ENCODE results near the gene PRMT9.
A peak's percentile ranks its signal among the peaks of the same experiment; 100 is the strongest.

The PRMT9 gene

GRCh38 chr4:147638942-147639341, 45.0 kb downstream of the PRMT9 start:
- H3K4me1 ChIP-seq (ENCODE audit: insufficient read depth, low read length) = peaks cover 20% of the 10 kb centered on the region
- 83% methylated on average over 2 of the region's 2 CpGs for WGBS
- H3K4me3 ChIP-seq (ENCODE audit: low read length) = no peak overlapping the region
- H3K9me3 ChIP-seq (ENCODE audit: insufficient read depth, low read depth, low read length) = no peaks in the 10 kb centered on the region
- H3K9ac ChIP-seq (ENCODE audit: low read depth, low read length) = no peak overlapping the region
- no peaks in the 10 kb centered on the region for H3K27me3 ChIP-seq (ENCODE audit: insufficient read depth, low read length)
- peaks cover 56% of the 10 kb centered on the region for H3K36me3 ChIP-seq (ENCODE audit: insufficient read depth, low read length)
- no peak overlapping the region for H3K27ac ChIP-seq (ENCODE audit: low read depth, low read length)

DNA sequence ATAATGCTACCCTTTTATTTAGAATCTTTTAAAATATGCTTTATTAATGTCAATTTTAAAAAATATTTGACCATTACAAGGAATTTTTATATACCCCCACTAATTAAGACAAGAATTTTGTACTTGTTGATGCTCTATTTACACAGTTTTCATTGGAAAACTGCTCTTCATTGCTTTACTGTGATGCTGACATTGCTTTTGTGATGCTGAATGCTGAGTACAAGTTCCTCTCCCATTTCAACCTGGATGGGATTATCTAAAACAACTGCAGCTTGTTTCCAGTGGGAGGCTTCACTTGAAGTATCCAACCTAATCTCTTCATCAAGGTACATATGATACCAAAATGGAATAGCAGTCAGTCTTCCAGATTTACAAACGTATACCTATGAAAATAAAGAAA, 45.6 kb downstream of the PRMT9 start:
- H3K9me3 ChIP-seq (ENCODE audit: insufficient read depth, low read depth, low read length) = no peaks in the 10 kb centered on the region
- no CpG with 5 or more reads among the region's 1 CpG for WGBS
- H3K4me3 ChIP-seq (ENCODE audit: low read length) = no peak overlapping the region
- no peak overlapping the region; the same call in 1 of the 2 replicates for H3K27ac ChIP-seq (ENCODE audit: low read depth, low read length)
- H3K9ac ChIP-seq (ENCODE audit: low read depth, low read length) = no peak overlapping the region
- peaks cover 20% of the 10 kb centered on the region for H3K4me1 ChIP-seq (ENCODE audit: insufficient read depth, low read length)
- H3K36me3 ChIP-seq (ENCODE audit: insufficient read depth, low read length) = peaks cover 62% of the 10 kb centered on the region
- no peaks in the 10 kb centered on the region for H3K27me3 ChIP-seq (ENCODE audit: insufficient read depth, low read length)

GRCh38 chr4:147635348-147635747, 48.6 kb downstream of the PRMT9 start:
- Histone ChIP-seq H3K9me3 (ENCODE audit: insufficient read depth, low read depth, low read length) (no peaks in the 10 kb centered on the region), H3K4me3 (ENCODE audit: low read length) (no peak overlapping the region), H3K27me3 (ENCODE audit: insufficient read depth, low read length) (no peaks in the 10 kb centered on the region), H3K36me3 (ENCODE audit: insufficient read depth, low read length) (peaks cover 78% of the 10 kb centered on the region), H3K27ac (ENCODE audit: low read depth, low read length) (no peak overlapping the region), H3K9ac (ENCODE audit: low read depth, low read length) (no peak overlapping the region), H3K4me1 (ENCODE audit: insufficient read depth, low read length) (peaks cover 20% of the 10 kb centered on the region)

GRCh38 chr4:147633643-147634042, 50.3 kb downstream of the PRMT9 start:
- Histone ChIP-seq H3K27me3 (ENCODE audit: insufficient read depth, low read length) (no peaks in the 10 kb centered on the region), H3K9ac (ENCODE audit: low read depth, low read length) (no peak overlapping the region), H3K4me3 (ENCODE audit: low read length) (no peak overlapping the region), H3K27ac (ENCODE audit: low read depth, low read length) (no peak overlapping the region), H3K36me3 (ENCODE audit: insufficient read depth, low read length) (peaks cover 94% of the 10 kb centered on the region), H3K4me1 (ENCODE audit: insufficient read depth, low read length) (peaks cover 15% of the 10 kb centered on the region), H3K9me3 (ENCODE audit: insufficient read depth, low read depth, low read length) (no peaks in the 10 kb centered on the region)
- WGBS = no CpG with 5 or more reads among the region's 1 CpG

- peaks cover 99% of the 10 kb centered on the region for H3K36me3 ChIP-seq (ENCODE audit: insufficient read depth, low read length)
- no peaks in the 10 kb centered on the region for H3K27me3 ChIP-seq (ENCODE audit: insufficient read depth, low read length)
- no peak overlapping the region for H3K9ac ChIP-seq (ENCODE audit: low read depth, low read length)
- no peak overlapping the region for H3K4me3 ChIP-seq (ENCODE audit: low read length)
- WGBS = 81% methylated on average over 3 of the region's 3 CpGs
- no peak overlapping the region for H3K27ac ChIP-seq (ENCODE audit: low read depth, low read length)
- H3K9me3 ChIP-seq (ENCODE audit: insufficient read depth, low read depth, low read length) = no peaks in the 10 kb centered on the region
- peaks cover 16% of the 10 kb centered on the region for H3K4me1 ChIP-seq (ENCODE audit: insufficient read depth, low read length)
Measured at GRCh38 chr4:147633113-147633512, 50.9 kb downstream of the PRMT9 start.

DNA sequence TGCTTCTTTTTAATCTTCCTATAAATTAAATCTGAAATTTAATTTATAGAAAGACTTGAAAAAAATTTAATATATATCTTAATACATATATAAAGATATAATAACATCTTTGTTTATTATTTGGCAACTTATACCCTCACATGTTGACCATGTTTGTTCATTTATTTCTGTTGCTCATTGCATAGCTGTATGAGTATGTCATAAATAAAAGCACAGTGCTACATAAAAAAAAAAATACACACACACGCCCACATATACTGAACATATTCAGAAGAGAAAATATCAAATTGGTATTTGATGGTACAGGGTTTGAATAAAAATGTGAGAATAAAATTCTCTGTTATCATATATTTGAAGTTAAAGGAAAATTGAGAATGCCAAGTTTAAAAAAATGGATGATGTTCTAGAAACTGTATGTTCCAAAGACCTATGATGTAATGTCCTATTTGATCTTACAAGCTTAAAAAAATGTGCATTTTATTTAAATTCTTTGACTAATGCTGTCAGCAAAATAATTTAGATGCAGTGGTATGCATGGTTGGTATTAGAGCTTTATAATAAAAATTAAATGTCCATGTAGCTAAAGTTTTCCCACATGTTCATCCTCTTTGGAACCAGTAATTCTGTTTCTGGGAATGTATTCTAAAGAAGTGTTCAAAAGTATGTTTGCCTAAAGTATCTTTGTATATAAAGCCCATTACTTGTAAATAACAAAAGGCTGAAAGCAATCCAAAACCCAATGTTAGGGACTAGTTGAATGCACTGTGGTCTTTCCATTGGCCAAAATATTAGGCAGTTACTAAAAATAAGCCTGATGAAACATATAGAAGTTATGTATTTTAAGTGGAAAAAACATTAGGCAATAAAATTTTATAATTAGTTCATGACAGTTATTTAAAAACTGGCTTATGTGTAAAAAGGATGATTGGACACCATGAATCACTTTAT, 53.9 kb downstream of the PRMT9 start:
- no peaks in the 10 kb centered on the region for H3K27me3 ChIP-seq (ENCODE audit: insufficient read depth, low read length)
- no peak overlapping the region for H3K27ac ChIP-seq (ENCODE audit: low read depth, low read length)
- WGBS = no CpG with 5 or more reads among the region's 1 CpG
- peaks cover 30% of the 10 kb centered on the region for H3K4me1 ChIP-seq (ENCODE audit: insufficient read depth, low read length)
- H3K4me3 ChIP-seq (ENCODE audit: low read length) = no peak overlapping the region
- H3K36me3 ChIP-seq (ENCODE audit: insufficient read depth, low read length) = peaks cover 94% of the 10 kb centered on the region
- H3K9ac ChIP-seq (ENCODE audit: low read depth, low read length) = no peak overlapping the region
- H3K9me3 ChIP-seq (ENCODE audit: insufficient read depth, low read depth, low read length) = no peaks in the 10 kb centered on the region

DNA sequence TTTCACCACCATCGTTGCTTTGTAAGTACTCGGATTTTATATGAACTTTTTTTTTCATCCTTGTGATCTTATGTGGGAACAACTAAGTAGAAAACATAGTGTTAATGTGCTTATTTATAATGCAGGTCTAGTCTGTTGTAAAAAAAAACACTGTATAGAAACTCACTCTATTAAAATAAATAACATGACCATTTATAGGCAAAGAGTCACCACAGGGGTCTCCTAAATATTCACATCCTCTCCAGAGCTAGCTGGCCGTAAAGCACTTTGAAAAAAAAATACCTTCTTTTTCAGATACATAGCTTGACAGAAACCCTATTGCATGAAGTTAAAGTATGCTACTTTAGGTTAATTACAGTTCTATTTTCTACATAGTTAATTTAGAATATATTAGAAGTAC, 55.5 kb downstream of the PRMT9 start:
- Histone ChIP-seq H3K4me3 (ENCODE audit: low read length) (no peak overlapping the region), H3K27ac (ENCODE audit: low read depth, low read length) (peak overlapping the region; percentile 56; the same call in 1 of the 2 replicates), H3K4me1 (ENCODE audit: insufficient read depth, low read length) (peaks cover 30% of the 10 kb centered on the region), H3K9ac (ENCODE audit: low read depth, low read length) (no peak overlapping the region), H3K36me3 (ENCODE audit: insufficient read depth, low read length) (peaks cover 94% of the 10 kb centered on the region), H3K9me3 (ENCODE audit: insufficient read depth, low read depth, low read length) (no peaks in the 10 kb centered on the region), H3K27me3 (ENCODE audit: insufficient read depth, low read length) (no peaks in the 10 kb centered on the region)
- WGBS = 50% methylated on average over 1 of the region's 3 CpGs

DNA sequence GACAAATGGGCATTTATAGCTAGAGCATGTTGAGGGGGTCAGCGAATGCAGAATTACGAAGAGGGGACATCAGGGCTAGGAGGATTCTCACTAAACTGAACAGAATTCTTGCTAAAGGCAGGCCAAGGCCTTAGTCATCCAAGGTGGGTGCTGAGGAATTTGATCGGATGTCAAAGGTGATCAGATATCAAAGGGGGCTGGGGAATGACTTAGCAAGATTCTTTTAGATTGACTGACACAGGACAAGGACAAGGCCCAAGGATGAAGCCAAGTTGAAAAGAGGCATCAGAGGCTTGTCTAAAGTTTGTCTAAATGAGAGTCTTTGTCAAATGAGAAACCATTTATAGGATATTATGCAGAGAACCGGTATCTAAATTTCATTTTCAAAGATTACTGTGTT, 57.1 kb downstream of the PRMT9 start:
- Histone ChIP-seq H3K4me1 (ENCODE audit: insufficient read depth, low read length) (peaks cover 30% of the 10 kb centered on the region), H3K27ac (ENCODE audit: low read depth, low read length) (no peak overlapping the region), H3K36me3 (ENCODE audit: insufficient read depth, low read length) (peaks cover 91% of the 10 kb centered on the region), H3K27me3 (ENCODE audit: insufficient read depth, low read length) (no peaks in the 10 kb centered on the region), H3K4me3 (ENCODE audit: low read length) (no peak overlapping the region), H3K9me3 (ENCODE audit: insufficient read depth, low read depth, low read length) (no peaks in the 10 kb centered on the region), H3K9ac (ENCODE audit: low read depth, low read length) (no peak overlapping the region)
- 89% methylated on average over 4 of the region's 4 CpGs for WGBS

DNA sequence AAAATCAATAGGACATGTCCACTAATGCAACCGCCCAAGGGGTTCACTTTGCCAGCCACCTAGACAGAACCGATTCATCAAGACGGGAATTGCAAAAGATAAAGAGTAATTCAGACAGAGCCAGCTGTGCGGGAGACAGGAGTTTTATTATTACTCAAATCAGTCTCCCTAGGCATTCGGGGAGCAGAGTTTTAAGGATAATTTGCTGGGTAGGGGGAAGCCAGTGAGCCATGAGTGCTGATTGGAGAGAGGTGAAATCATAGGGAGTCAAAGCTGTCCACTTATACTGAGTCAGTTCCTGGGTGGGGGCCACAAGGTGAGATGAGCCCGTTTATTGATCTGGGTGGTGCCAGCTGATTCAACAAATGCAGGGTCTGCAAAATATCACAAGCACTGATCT, 58.2 kb downstream of the PRMT9 start:
- peaks cover 35% of the 10 kb centered on the region for H3K4me1 ChIP-seq (ENCODE audit: insufficient read depth, low read length)
- H3K36me3 ChIP-seq (ENCODE audit: insufficient read depth, low read length) = peaks cover 87% of the 10 kb centered on the region
- no peaks in the 10 kb centered on the region for H3K9me3 ChIP-seq (ENCODE audit: insufficient read depth, low read depth, low read length)
- no peak overlapping the region for H3K9ac ChIP-seq (ENCODE audit: low read depth, low read length)
- no peak overlapping the region for H3K27ac ChIP-seq (ENCODE audit: low read depth, low read length)
- no peak overlapping the region for H3K4me3 ChIP-seq (ENCODE audit: low read length)
- H3K27me3 ChIP-seq (ENCODE audit: insufficient read depth, low read length) = no peaks in the 10 kb centered on the region
- WGBS = 86% methylated on average over 6 of the region's 6 CpGs

- Histone ChIP-seq H3K4me3 (ENCODE audit: low read length) (no peak overlapping the region), H3K4me1 (ENCODE audit: insufficient read depth, low read length) (peaks cover 12% of the 10 kb centered on the region; the same call in 1 of the 2 replicates), H3K9ac (ENCODE audit: low read depth, low read length) (no peak overlapping the region), H3K27ac (ENCODE audit: low read depth, low read length) (no peak overlapping the region), H3K9me3 (ENCODE audit: insufficient read depth, low read depth, low read length) (no peaks in the 10 kb centered on the region), H3K36me3 (ENCODE audit: insufficient read depth, low read length) (peaks cover 48% of the 10 kb centered on the region), H3K27me3 (ENCODE audit: insufficient read depth, low read length) (no peaks in the 10 kb centered on the region)
- 92% methylated on average over 2 of the region's 2 CpGs for WGBS
Measured at GRCh38 chr4:147620315-147620714, 63.6 kb downstream of the PRMT9 start.

DNA sequence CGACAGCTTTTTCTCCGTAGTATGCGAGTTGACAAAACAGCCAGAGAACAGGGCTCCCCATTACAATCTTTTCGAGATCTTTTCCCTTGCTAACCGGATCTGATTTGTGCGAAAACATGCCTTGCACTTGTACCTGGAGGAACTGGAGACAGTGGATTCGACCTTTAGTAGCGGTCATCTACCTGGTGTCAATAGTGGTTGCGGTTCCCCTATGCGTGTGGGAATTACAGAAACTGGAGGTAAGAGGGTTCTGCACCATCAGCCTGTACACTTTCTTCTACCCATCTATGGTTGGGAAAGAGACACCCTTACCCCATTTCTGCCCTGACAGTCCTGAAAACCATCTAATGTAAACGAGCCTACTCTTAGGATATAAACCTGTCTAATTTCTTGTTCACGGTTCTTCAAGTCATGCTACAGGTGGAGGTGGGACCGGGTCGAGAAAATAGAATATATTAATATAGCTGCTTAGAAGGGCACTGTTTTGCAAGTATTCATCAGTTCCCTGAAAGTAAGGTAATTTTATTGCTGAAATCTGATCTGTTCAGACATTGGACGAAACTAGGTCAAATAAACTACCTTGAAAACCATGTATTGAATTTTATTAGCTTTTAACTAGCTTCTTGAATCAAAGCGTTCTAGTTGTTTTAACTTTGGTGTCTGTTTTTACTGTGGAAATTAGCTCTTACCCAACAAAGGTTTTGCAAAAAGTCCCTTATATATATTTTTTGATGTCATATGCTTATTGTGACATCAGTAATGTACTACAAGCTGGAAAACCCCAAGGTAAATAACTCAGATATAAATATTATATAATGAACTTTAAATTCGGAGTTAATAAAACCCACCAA, 65.9 kb downstream of the PRMT9 start:
- Histone ChIP-seq H3K4me1 (ENCODE audit: insufficient read depth, low read length) (peaks cover 10% of the 10 kb centered on the region; the same call in 1 of the 2 replicates), H3K9me3 (ENCODE audit: insufficient read depth, low read depth, low read length) (no peaks in the 10 kb centered on the region), H3K4me3 (ENCODE audit: low read length) (peak overlapping the region; percentile 92), H3K36me3 (ENCODE audit: insufficient read depth, low read length) (peaks cover 25% of the 10 kb centered on the region; the same call in 1 of the 2 replicates), H3K27ac (ENCODE audit: low read depth, low read length) (peak overlapping the region; percentile 80; the same call in 1 of the 2 replicates), H3K9ac (ENCODE audit: low read depth, low read length) (peak overlapping the region; percentile 77), H3K27me3 (ENCODE audit: insufficient read depth, low read length) (peaks cover 3% of the 10 kb centered on the region; the same call in 1 of the 2 replicates)
- WGBS = 13% methylated on average over 15 of the region's 17 CpGs
